Measurements from ENCODE around the gene SASH1. TPM values are rescaled to one million over a fixed set of nuclear protein-coding genes. Genes with fewer than 3 reads are reported as not detected.

SASH1 gene
- total RNA-seq, 1 donor from 2014 or later = 41.6 TPM

DNA sequence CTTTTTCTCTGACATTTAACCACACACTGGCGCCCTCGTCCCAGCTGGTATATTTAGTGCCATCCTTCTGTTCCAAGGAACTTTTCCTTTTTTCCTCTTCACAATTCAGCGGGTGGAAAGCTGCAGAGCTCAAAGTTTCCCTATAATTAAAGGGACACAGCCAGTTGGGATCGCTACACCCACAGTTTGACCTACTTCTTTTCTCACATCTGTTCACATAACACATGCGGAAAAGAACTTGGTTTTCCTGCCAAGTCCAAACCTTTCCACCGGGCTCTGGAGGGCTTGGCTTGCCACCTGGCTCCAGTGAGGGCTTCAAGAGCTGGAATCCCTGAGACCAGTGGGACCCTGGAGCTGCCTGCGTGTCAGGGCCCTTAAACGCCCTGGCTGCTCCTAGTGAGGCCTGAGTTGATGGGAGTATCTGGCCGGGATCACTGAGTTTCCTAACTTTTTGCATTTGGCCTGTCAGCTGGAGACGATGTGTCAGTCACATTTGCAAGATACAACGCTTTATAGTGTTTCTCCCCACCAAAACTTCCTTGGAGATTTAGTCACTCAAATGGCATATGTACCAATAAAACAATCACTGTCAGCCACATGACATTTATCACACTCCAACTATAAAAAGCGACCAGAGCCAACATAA lies 176.0 kb downstream of the SASH1 start:
- H3K27ac Mint-ChIP-seq = no peak overlapping the region
- H3K4me1 Mint-ChIP-seq (ENCODE audit: low read depth) = peaks cover 3% of the 10 kb centered on the region
- H3K9me3 Mint-ChIP-seq (ENCODE audit: low read depth) = no peaks in the 10 kb centered on the region
- no peaks in the 10 kb centered on the region for H3K27me3 Mint-ChIP-seq
- DNase-seq (ENCODE audit: low spot score, unreplicated experiment) = no peak
- TF ChIP-seq, protein P1, sequence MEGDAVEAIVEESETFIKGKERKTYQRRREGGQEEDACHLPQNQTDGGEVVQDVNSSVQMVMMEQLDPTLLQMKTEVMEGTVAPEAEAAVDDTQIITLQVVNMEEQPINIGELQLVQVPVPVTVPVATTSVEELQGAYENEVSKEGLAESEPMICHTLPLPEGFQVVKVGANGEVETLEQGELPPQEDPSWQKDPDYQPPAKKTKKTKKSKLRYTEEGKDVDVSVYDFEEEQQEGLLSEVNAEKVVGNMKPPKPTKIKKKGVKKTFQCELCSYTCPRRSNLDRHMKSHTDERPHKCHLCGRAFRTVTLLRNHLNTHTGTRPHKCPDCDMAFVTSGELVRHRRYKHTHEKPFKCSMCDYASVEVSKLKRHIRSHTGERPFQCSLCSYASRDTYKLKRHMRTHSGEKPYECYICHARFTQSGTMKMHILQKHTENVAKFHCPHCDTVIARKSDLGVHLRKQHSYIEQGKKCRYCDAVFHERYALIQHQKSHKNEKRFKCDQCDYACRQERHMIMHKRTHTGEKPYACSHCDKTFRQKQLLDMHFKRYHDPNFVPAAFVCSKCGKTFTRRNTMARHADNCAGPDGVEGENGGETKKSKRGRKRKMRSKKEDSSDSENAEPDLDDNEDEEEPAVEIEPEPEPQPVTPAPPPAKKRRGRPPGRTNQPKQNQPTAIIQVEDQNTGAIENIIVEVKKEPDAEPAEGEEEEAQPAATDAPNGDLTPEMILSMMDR (IDR thresholded peaks at IDR 0.05; ENCODE audit: unreplicated experiment) = no peak
- no peak overlapping the region for H3K4me3 Mint-ChIP-seq (ENCODE audit: low read depth)
- H3K36me3 Mint-ChIP-seq (ENCODE audit: insufficient read depth) = peaks cover 26% of the 10 kb centered on the region

DNA sequence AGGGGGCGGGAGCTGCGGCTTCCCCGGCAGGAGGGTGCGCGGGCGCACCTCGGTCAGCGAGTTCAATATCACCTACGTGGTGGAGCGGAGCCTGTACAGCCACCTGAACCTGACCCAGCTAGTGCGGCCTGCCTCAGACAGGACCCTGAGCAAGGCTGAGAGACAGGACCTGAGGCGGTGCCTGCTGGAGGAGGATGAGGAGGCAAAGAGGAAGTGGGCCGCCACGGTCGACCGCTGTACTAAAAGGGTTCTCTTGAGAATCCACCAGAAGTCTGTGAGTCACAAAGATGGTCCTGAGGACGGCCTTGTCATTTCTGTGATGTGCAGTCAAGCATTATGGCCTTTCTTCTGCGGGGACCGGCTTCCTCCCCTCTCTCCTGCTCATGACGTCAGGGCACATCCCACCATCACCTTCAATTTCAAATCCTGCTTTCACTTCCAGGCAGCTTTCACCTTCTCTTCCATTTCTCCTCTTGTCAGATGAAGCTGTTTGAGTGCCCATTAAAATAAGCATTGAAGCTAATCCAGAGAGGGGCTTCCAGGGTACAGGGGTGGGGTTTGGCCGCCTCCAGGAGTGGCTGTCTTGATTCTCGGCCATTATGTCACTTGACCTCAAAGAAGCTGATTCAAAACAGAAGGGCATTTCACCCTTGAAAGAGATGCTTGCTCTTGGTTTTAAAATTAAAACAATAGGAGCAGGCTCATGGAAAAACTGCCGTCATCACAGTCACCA lies 177.6 kb downstream of the SASH1 start:
- Mint-ChIP-seq H3K27me3 (no peaks in the 10 kb centered on the region), H3K4me3 (ENCODE audit: low read depth) (no peak overlapping the region), H3K9me3 (ENCODE audit: low read depth) (no peaks in the 10 kb centered on the region), H3K36me3 (ENCODE audit: insufficient read depth) (peaks cover 26% of the 10 kb centered on the region), H3K4me1 (ENCODE audit: low read depth) (peaks cover 3% of the 10 kb centered on the region), H3K27ac (no peak overlapping the region)
- TF ChIP-seq, protein P1 (IDR thresholded peaks at IDR 0.05; ENCODE audit: unreplicated experiment) = no peak
- no peak for DNase-seq (ENCODE audit: low spot score, unreplicated experiment)

DNA sequence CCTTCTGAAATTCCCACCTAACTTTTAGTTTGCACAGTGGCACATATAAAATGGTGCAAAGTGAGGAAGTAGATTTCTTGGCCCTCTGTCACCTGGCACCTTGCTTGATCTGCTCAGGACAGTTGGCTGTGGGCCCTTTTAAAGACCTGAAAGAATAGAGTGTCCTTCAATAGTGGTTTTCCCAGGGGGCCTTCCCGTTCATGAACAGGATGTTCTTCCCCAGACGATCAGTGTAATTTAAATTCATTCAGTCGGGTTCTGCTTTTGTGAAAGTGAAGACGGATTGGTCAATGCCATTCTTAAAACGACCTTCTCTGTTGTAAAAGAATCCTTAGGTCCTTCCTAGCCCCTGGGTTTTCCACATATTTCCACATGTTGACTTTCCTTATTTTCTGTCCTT lies 178.5 kb downstream of the SASH1 start:
- no peaks in the 10 kb centered on the region for H3K9me3 Mint-ChIP-seq (ENCODE audit: low read depth)
- TF ChIP-seq, protein P1 (IDR thresholded peaks at IDR 0.05; ENCODE audit: unreplicated experiment) = no peak
- DNase-seq (ENCODE audit: low spot score, unreplicated experiment) = no peak
- peaks cover 31% of the 10 kb centered on the region for H3K36me3 Mint-ChIP-seq (ENCODE audit: insufficient read depth)
- H3K27me3 Mint-ChIP-seq = no peaks in the 10 kb centered on the region
- H3K4me3 Mint-ChIP-seq (ENCODE audit: low read depth) = no peak overlapping the region
- no peak overlapping the region for H3K27ac Mint-ChIP-seq
- peaks cover 3% of the 10 kb centered on the region for H3K4me1 Mint-ChIP-seq (ENCODE audit: low read depth)

DNA sequence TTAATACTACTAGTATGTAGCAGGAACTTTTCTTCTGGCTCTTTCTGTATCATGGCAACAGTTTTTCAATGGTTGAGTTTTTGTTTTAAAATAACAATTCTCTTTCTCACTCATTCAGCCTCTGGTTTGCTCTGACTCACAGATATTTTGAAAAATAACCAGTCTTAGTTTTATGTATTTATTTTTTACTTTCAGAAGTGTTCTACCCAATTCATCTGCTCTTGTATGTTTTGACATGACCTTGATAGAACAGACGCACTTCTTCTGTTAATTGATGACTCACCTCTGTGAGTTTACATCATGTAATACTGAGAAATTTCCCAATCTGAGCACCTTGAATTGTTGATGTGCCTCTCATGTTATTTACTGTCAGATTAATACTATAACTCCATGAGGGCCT lies 178.9 kb downstream of the SASH1 start:
- Mint-ChIP-seq H3K27ac (no peak overlapping the region), H3K36me3 (ENCODE audit: insufficient read depth) (peaks cover 32% of the 10 kb centered on the region), H3K27me3 (no peaks in the 10 kb centered on the region), H3K4me3 (ENCODE audit: low read depth) (no peak overlapping the region), H3K9me3 (ENCODE audit: low read depth) (no peaks in the 10 kb centered on the region), H3K4me1 (ENCODE audit: low read depth) (peaks cover 4% of the 10 kb centered on the region)
- no peak for DNase-seq (ENCODE audit: low spot score, unreplicated experiment)
- TF ChIP-seq, protein P1 (IDR thresholded peaks at IDR 0.05; ENCODE audit: unreplicated experiment) = no peak

DNA sequence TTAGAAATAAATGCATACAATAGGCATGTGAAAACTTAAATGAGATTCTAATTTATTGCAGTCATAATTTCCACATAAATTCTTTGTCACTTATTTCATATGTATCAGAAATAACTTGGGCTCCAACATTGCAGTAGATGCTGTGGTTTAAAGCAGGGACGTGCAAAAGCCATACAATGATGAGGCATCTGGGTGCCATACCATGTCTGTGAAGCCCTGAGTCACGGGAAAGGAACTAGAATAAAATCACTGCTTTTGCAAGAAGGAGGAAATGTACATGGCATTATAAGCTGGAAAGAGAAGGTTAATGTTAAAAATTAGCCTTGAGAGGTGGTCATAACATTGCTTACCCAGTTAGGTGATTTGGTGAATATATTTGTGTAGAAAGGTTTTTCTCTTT lies 180.4 kb downstream of the SASH1 start:
- no peak overlapping the region for H3K27ac Mint-ChIP-seq
- H3K27me3 Mint-ChIP-seq = no peaks in the 10 kb centered on the region
- peaks cover 18% of the 10 kb centered on the region for H3K4me1 Mint-ChIP-seq (ENCODE audit: low read depth)
- peaks cover 33% of the 10 kb centered on the region for H3K36me3 Mint-ChIP-seq (ENCODE audit: insufficient read depth)
- no peaks in the 10 kb centered on the region for H3K9me3 Mint-ChIP-seq (ENCODE audit: low read depth)
- no peak overlapping the region for H3K4me3 Mint-ChIP-seq (ENCODE audit: low read depth)
- DNase-seq (ENCODE audit: low spot score, unreplicated experiment) = no peak
- TF ChIP-seq, protein P1 (IDR thresholded peaks at IDR 0.05; ENCODE audit: unreplicated experiment) = no peak

Measured in progenitor cell of endocrine pancreas (in vitro differentiated cells).